Body of pancreas (tissue), 4 donors: ENCODE measurements around the gene SPTBN1. TPM values are rescaled to one million over a fixed set of nuclear protein-coding genes. Genes with fewer than 3 reads are reported as not detected.

Experiments
- ATAC-seq: fragments of 150-250 bp; one replicate; pipeline ENCODE4 v1.9.1; 2016
- DNase-seq, 4 donors: peaks; one replicate each; pipeline ENCODE4 v3.0.0-alpha.2; 2019
- H3K27ac ChIP-seq, 4 donors: fragments of 200-600 bp; sonication (generic); 1 replicate in 3 of 4; 2 replicates in 1 of 4; pipeline versions ENCODE4 v1.5.1 to v1.6.1; 2016 to 2019; ENCODE audit warnings: mild to moderate bottlenecking in 1 of 4, mixed read lengths in 1 of 4, moderate library complexity in 1 of 4
- H3K27me3 ChIP-seq, 2 donors: fragments of 200-600 bp; sonication (generic); one replicate each; pipeline ENCODE4 v1.6.0; 2016; ENCODE audit warnings: mild to moderate bottlenecking in 1 of 2
- H3K36me3 ChIP-seq, 2 donors: fragments of 200-600 bp; sonication (generic); replicated peaks in 1 of 2; 2 replicates each; pipeline ENCODE4 v1.5.1; 2016; ENCODE audit warnings: low read depth in 2 of 2; ENCODE audit not compliant: insufficient read depth in 1 of 2
- H3K4me1 ChIP-seq: fragments of 200-600 bp; sonication (generic); one replicate; pipeline ENCODE4 v1.6.0; 2016
- H3K4me3 ChIP-seq, 2 donors: fragments of 200-600 bp; sonication (generic); 1 replicate in 1 of 2; 2 replicates in 1 of 2; pipeline ENCODE4 v1.5.1; 2016 to 2019
- H3K9me3 ChIP-seq, 3 donors: fragments of 200-600 bp; sonication (generic); 1 replicate in 2 of 3; 2 replicates in 1 of 3; pipeline ENCODE4 v1.5.1; 2016
- POLR2A ChIP-seq, 3 donors: fragments of 450-650 bp; IDR thresholded peaks; one replicate each; pipeline ENCODE4 v1.6.1; 2016; ENCODE audit warnings: antibody characterized with exemption in 3 of 3, mild to moderate bottlenecking in 2 of 3
- WGBS, 2 donors: methylation state at CpG; one replicate each; pipeline ENCODE4 v1.1.5; 2017; 5-methylcytosine and 5-hydroxymethylcytosine counted together
- intact Hi-C: fragments of 100-400 bp; cut with DNase I; formaldehyde crosslinking; loops from one replicate; pipeline ENCODE4 v1.15.1; 2023
- total RNA-seq, 2 donors: library from RNA; depleted of rRNA; stranded (reverse); fragments of >200 nt; gene quantifications; one replicate each; pipeline ENCODE4 v1.1.0, GENCODE V29; 2016
- TF ChIP-seq, protein P1 (sequence below), 7 experiments: fragments of 450-650 bp in 4 of 7; fragments of 200-600 bp in 3 of 7; sonication (generic) in 3 of 7; IDR thresholded peaks; one replicate each; pipeline ENCODE4 v1.5.1; 2016 to 2019; ENCODE audit warnings: antibody characterized with exemption in 7 of 7

The SPTBN1 gene
- total RNA-seq, 2 donors from 2014 or later: 186 to 195 TPM

DNA sequence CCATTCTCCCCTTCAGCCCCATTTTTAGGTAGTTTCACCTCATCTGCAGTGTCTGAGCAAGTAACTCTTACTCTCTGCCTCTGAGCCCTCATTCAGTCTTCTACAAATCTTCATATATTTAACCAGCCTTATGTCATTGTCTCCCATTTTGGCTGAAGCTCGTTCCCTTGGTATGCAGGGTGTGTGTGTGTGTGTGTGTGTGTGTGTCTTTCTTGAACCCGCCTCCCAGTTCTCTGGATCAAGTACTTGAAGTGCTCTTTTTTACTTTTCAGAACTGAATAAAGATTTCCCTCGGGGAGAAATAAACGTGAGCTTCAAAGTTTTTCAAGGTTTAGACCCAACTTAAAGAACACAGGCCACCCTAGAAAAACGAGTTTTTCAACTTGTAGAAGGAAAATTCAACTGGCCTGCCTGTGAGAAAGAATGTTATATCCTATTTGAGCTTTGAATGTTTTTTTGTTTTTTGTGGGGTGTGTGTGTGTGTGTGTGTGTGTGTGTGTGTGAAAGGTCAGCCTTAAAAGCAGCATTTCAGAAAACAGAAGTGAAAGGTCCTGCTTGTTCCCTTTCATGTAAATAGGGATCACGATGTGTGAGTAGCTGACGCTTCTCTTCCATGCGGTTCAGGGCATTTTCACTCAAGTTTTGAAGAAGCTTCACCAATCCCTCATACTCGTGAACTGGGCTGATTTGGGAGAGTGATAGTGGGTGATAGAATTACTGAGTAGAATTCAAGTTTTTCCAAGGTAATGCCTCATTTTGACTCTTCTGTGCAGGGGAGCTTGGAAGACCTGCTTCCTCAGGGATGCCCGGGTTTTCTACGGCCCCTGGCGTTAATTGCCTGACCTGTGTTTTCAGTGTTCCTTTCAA, 216.7 kb downstream of the SPTBN1 start:
- H3K4me3 ChIP-seq: no peak overlapping the region
- no peaks in the 10 kb centered on the region for H3K27me3 ChIP-seq
- 21% methylated on average over 12 of the region's 12 CpGs for WGBS, 2 donors
- H3K27ac ChIP-seq: peak overlapping the region; percentile 70 to 92 (median 85)
- ATAC-seq (peak; percentile 6), DNase-seq (peak in 1 of 4 donors; percentile 51)
- intact Hi-C loops: no loop called here
- no peaks in the 10 kb centered on the region for H3K9me3 ChIP-seq
- TF ChIP-seq, protein P1, sequence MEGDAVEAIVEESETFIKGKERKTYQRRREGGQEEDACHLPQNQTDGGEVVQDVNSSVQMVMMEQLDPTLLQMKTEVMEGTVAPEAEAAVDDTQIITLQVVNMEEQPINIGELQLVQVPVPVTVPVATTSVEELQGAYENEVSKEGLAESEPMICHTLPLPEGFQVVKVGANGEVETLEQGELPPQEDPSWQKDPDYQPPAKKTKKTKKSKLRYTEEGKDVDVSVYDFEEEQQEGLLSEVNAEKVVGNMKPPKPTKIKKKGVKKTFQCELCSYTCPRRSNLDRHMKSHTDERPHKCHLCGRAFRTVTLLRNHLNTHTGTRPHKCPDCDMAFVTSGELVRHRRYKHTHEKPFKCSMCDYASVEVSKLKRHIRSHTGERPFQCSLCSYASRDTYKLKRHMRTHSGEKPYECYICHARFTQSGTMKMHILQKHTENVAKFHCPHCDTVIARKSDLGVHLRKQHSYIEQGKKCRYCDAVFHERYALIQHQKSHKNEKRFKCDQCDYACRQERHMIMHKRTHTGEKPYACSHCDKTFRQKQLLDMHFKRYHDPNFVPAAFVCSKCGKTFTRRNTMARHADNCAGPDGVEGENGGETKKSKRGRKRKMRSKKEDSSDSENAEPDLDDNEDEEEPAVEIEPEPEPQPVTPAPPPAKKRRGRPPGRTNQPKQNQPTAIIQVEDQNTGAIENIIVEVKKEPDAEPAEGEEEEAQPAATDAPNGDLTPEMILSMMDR (IDR thresholded peaks at IDR 0.05): no peak
- no peak for TF ChIP-seq POLR2A (IDR thresholded peaks at IDR 0.05)
- peaks cover 57% of the 10 kb centered on the region for H3K4me1 ChIP-seq
- H3K36me3 ChIP-seq: peaks cover 0 to 8% of the 10 kb centered on the region in 2 donors

GRCh38 chr2:54673501-54673998, 217.4 kb downstream of the SPTBN1 start:
- H3K27me3 ChIP-seq: no peaks in the 10 kb centered on the region
- H3K36me3 ChIP-seq: peaks cover 0 to 2% of the 10 kb centered on the region in 2 donors
- peaks cover 54% of the 10 kb centered on the region for H3K4me1 ChIP-seq
- DNase-seq: peak; percentile 65 to 80 (median 75)
- TF ChIP-seq, protein P1 (IDR thresholded peaks at IDR 0.05): peak in 1 of 7 experiments; percentile 8
- peak in 2 of 3 donors; percentile 44 to 47 for TF ChIP-seq POLR2A (IDR thresholded peaks at IDR 0.05)
- WGBS, 2 donors: 4 to 15% methylated on average over 5 to 16 of the region's 16 CpGs
- peak; percentile 83 for ATAC-seq
- H3K4me3 ChIP-seq: no peak overlapping the region
- H3K27ac ChIP-seq: peak overlapping the region; percentile 70 to 92 (median 85)
- intact Hi-C loops: no loop called here
- H3K9me3 ChIP-seq: no peaks in the 10 kb centered on the region

- DNase-seq (no peak), ATAC-seq (no peak)
- 94 to 95% methylated on average over 8 of the region's 8 CpGs for WGBS, 2 donors
- TF ChIP-seq POLR2A (IDR thresholded peaks at IDR 0.05): no peak
- TF ChIP-seq, protein P1 (IDR thresholded peaks at IDR 0.05): no peak
- no peaks in the 10 kb centered on the region for H3K36me3 ChIP-seq
- no peaks in the 10 kb centered on the region for H3K9me3 ChIP-seq
- intact Hi-C loops: no loop called here
- H3K27ac ChIP-seq: peak overlapping the region in 2 of 4 donors; percentile 2 to 92
- no peak overlapping the region for H3K4me3 ChIP-seq
- H3K4me1 ChIP-seq: peaks cover 38% of the 10 kb centered on the region
- no peaks in the 10 kb centered on the region for H3K27me3 ChIP-seq
Observed at GRCh38 chr2:54675281-54675680, 219.2 kb downstream of the SPTBN1 start.

GRCh38 chr2:54675738-54676137, 219.6 kb downstream of the SPTBN1 start:
- Histone ChIP-seq H3K4me3 (no peak overlapping the region), H3K36me3 (no peaks in the 10 kb centered on the region), H3K4me1 (peaks cover 37% of the 10 kb centered on the region), H3K27me3 (no peaks in the 10 kb centered on the region), H3K27ac (peak overlapping the region in 1 of 4 donors; percentile 2), H3K9me3 (no peaks in the 10 kb centered on the region)
- 22 to 26% methylated on average over 10 to 11 of the region's 11 CpGs for WGBS, 2 donors
- intact Hi-C loops: no loop called here
- peak; percentile 43 for ATAC-seq
- peak; percentile 66 to 84 (median 80) for DNase-seq
- TF ChIP-seq, protein P1 (IDR thresholded peaks at IDR 0.05): no peak
- no peak for TF ChIP-seq POLR2A (IDR thresholded peaks at IDR 0.05)
